ENCODE results near the gene MTRR.

MTRR gene

DNA sequence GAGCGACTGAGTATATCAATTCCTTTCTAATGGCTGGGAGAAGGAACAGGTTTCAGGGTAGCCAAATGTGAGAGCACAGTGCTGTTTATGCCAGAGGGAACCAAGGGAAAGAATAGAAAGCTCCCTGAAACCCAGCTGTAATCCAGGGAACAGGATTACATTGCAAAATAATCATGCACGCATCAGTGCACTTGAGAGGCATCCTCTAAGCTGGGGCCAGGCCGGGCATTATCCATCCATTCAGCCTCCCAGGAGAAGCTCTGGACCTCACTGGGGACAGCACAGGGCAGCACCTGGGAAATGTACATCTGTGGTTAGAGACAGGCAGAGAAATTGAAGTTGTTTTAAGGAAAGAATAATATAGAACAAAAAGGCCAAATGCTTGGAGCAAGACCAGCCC is 72.7 kb downstream of the MTRR start:
- Histone ChIP-seq H3K9me2 (replicated peaks; ENCODE audit: low read depth, low read length) (no peaks in the 10 kb centered on the region; the same call in 1 of the 2 replicates), H3K4me3 (ENCODE audit: low read length, poor library complexity, severe bottlenecking) (no peak overlapping the region), H3K4me2 (ENCODE audit: low read depth, low read length, poor library complexity, severe bottlenecking) (no peak overlapping the region), H3K36me3 (ENCODE audit: insufficient read depth, low read length) (no peaks in the 10 kb centered on the region), H3K9ac (ENCODE audit: low read depth, low read length, poor library complexity, severe bottlenecking) (no peak overlapping the region), H2AFZ (ENCODE audit: low read length) (no peak overlapping the region), H3K4me1 (ENCODE audit: insufficient read depth, low read length, poor library complexity, severe bottlenecking) (no peaks in the 10 kb centered on the region), H3F3A (ENCODE audit: low read depth) (no peaks in the 10 kb centered on the region), H3K27me3 (ENCODE audit: insufficient read depth, low read length, poor library complexity, severe bottlenecking) (no peaks in the 10 kb centered on the region), H3K9me3 (ENCODE audit: insufficient read depth, low read depth, low read length) (no peaks in the 10 kb centered on the region), H3K79me2 (ENCODE audit: insufficient read depth, low read length) (no peaks in the 10 kb centered on the region), H4K20me1 (ENCODE audit: insufficient read depth, low read length, poor library complexity, severe bottlenecking) (no peaks in the 10 kb centered on the region)
- TF ChIP-seq EZH2phosphoT487 (IDR thresholded peaks at IDR 0.05; ENCODE audit: borderline replicate concordance): no peak
- TF ChIP-seq, protein P1, sequence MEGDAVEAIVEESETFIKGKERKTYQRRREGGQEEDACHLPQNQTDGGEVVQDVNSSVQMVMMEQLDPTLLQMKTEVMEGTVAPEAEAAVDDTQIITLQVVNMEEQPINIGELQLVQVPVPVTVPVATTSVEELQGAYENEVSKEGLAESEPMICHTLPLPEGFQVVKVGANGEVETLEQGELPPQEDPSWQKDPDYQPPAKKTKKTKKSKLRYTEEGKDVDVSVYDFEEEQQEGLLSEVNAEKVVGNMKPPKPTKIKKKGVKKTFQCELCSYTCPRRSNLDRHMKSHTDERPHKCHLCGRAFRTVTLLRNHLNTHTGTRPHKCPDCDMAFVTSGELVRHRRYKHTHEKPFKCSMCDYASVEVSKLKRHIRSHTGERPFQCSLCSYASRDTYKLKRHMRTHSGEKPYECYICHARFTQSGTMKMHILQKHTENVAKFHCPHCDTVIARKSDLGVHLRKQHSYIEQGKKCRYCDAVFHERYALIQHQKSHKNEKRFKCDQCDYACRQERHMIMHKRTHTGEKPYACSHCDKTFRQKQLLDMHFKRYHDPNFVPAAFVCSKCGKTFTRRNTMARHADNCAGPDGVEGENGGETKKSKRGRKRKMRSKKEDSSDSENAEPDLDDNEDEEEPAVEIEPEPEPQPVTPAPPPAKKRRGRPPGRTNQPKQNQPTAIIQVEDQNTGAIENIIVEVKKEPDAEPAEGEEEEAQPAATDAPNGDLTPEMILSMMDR (conservative IDR thresholded peaks at IDR 0.05; ENCODE audit: low read length): no peak

DNA sequence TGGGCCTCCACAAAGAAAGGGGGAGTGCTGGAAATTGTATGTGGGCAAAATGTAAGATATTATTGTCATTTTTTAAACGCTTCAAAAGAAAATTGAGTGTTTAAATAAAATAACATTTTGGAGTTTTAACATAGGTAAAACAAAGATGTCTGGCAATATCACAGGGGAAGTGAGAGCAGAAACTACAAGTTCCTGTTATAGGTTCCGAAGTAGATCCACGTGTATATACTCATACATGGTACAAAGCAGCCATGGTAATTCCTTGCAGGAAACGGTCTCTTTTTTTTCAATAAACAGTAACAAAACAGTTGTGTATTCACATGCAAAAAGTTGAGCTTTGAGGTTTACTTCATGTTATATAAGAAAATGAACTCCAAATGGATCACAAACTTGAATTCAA is 78.4 kb downstream of the MTRR start:
- Histone ChIP-seq H4K20me1 (ENCODE audit: insufficient read depth, low read length, poor library complexity, severe bottlenecking) (no peaks in the 10 kb centered on the region), H2AFZ (ENCODE audit: low read length) (no peak overlapping the region), H3K36me3 (ENCODE audit: insufficient read depth, low read length) (no peaks in the 10 kb centered on the region), H3K4me3 (ENCODE audit: low read length, poor library complexity, severe bottlenecking) (no peak overlapping the region), H3K9me2 (replicated peaks; ENCODE audit: low read depth, low read length) (no peaks in the 10 kb centered on the region; the same call in 1 of the 2 replicates), H3K27me3 (ENCODE audit: insufficient read depth, low read length, poor library complexity, severe bottlenecking) (no peaks in the 10 kb centered on the region), H3K9ac (ENCODE audit: low read depth, low read length, poor library complexity, severe bottlenecking) (no peak overlapping the region), H3K9me3 (ENCODE audit: insufficient read depth, low read depth, low read length) (no peaks in the 10 kb centered on the region), H3K4me2 (ENCODE audit: low read depth, low read length, poor library complexity, severe bottlenecking) (no peak overlapping the region), H3K79me2 (ENCODE audit: insufficient read depth, low read length) (no peaks in the 10 kb centered on the region), H3F3A (ENCODE audit: low read depth) (no peaks in the 10 kb centered on the region), H3K4me1 (ENCODE audit: insufficient read depth, low read length, poor library complexity, severe bottlenecking) (no peaks in the 10 kb centered on the region)
- TF ChIP-seq EZH2phosphoT487 (IDR thresholded peaks at IDR 0.05; ENCODE audit: borderline replicate concordance): no peak
- TF ChIP-seq, protein P1 (conservative IDR thresholded peaks at IDR 0.05; ENCODE audit: low read length): no peak
